GM06990 (cell line): ENCODE measurements around the gene PTGES3.

Source experiments
- DNase-seq: peaks from one replicate; pipeline ENCODE4 v3.0.0-alpha.2; 2011; ENCODE audit not compliant: insufficient read length; ENCODE audit errors: extremely low read depth
- H3K27me3 ChIP-seq: replicated peaks from 2 replicates; pipeline ENCODE4 v1.6.0; 2011; ENCODE audit warnings: low read length; ENCODE audit not compliant: control insufficient read depth, insufficient read depth
- H3K36me3 ChIP-seq: 2 replicates; pipeline ENCODE4 v1.5.1; 2011; ENCODE audit warnings: low read length; ENCODE audit not compliant: control insufficient read depth, insufficient read depth
- H3K4me3 ChIP-seq: replicated peaks from 2 replicates; pipeline ENCODE4 v1.5.1; 2011; ENCODE audit warnings: low read depth, mild to moderate bottlenecking, control low read depth, low read length
- CTCF ChIP-seq: IDR thresholded peaks from 2 replicates; pipeline ENCODE4 v1.5.1; 2011; ENCODE audit warnings: low read length, control low read depth, mild to moderate bottlenecking, inconsistent platforms; ENCODE audit not compliant: insufficient read depth, poor library complexity, severe bottlenecking

The PTGES3 gene

DNA sequence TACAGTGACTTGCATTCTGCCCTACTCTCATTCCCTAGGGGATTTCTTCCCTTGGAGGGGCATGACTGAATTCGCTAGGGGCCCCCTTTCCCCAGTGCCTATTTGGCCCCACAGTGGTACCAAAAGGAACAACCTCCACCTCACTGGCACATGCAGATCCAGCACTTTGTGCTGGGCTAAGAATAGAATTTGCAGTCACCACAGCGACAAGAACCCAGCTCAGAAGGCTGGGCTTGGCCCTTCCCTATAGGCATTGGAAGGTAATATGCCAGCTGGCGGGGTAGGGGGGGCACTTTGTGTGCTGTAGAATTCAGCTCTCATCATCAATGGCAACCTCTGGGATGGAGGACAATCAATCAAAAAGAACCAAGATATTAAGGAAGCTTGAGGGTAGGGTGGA, 71.8 kb downstream of the PTGES3 start:
- DNase-seq, result no peak
- peaks cover 41% of the 10 kb centered on the region for H3K36me3 ChIP-seq
- no peak overlapping the region for H3K4me3 ChIP-seq
- no peak for TF ChIP-seq CTCF
- no peaks in the 10 kb centered on the region for H3K27me3 ChIP-seq

GRCh38 chr12:56614627-56615026, 73.5 kb downstream of the PTGES3 start:
- TF ChIP-seq CTCF, result no peak
- peaks cover 52% of the 10 kb centered on the region for H3K36me3 ChIP-seq
- DNase-seq, result no peak
- H3K27me3 ChIP-seq, result no peaks in the 10 kb centered on the region
- H3K4me3 ChIP-seq, result no peak overlapping the region
